HG02852 (cell line): ENCODE results near the gene TSPAN9.

Experiments used
- ATAC-seq: cut with Tn5 transposase; IDR thresholded peaks from one replicate; pipeline ENCODE4 v1.9.1; 2021; ENCODE audit warnings: mild to moderate bottlenecking, moderate library complexity; ENCODE audit not compliant: unreplicated experiment

The TSPAN9 gene

GRCh38 chr12:3218228-3219171 lies 141.3 kb downstream of the TSPAN9 start:
- no peak for ATAC-seq

- ATAC-seq: no peak
Measured at GRCh38 chr12:3219233-3219632, 142.1 kb downstream of the TSPAN9 start.

- ATAC-seq: no peak
Measured at GRCh38 chr12:3220382-3221321, 143.5 kb downstream of the TSPAN9 start.

DNA sequence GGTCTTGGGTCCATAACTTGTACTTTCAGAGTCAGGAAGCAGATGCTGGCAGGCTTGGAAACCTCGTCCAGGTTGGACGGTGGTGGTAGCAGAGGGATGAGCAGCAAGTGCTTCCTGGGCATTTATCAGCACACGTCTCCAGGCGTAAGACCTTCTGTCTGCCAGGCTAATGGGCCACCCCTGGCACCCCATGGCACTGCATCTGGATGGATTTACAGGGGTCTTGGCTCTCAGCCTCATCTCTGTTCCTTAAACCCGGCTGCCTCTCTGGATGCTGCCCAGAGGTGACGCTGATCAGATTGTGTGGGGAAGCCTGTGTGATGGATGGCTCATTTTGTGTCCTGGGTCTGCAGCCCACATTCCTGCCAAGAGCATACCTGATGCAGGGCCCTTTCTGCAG lies 145.1 kb downstream of the TSPAN9 start:
- ATAC-seq: no peak

DNA sequence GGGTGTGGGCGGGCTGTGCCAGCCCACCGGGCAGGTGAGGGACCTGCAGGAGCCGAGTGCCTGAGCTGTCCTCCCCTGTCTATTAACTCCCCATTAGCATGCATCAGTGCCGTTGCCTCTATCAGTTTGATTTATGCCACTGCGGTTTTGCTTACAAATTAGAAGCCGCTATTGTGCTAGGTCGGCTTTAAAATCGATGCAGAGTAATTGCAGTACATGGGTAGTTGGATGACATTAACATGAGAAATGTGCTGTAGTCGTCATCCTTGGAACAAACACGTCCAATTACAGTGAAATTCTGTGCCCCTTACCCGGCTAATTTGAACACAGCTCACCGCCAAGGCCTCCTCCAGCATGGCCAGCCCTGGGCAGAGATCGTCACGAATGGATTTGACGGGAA lies 145.8 kb downstream of the TSPAN9 start:
- ATAC-seq: no peak

DNA sequence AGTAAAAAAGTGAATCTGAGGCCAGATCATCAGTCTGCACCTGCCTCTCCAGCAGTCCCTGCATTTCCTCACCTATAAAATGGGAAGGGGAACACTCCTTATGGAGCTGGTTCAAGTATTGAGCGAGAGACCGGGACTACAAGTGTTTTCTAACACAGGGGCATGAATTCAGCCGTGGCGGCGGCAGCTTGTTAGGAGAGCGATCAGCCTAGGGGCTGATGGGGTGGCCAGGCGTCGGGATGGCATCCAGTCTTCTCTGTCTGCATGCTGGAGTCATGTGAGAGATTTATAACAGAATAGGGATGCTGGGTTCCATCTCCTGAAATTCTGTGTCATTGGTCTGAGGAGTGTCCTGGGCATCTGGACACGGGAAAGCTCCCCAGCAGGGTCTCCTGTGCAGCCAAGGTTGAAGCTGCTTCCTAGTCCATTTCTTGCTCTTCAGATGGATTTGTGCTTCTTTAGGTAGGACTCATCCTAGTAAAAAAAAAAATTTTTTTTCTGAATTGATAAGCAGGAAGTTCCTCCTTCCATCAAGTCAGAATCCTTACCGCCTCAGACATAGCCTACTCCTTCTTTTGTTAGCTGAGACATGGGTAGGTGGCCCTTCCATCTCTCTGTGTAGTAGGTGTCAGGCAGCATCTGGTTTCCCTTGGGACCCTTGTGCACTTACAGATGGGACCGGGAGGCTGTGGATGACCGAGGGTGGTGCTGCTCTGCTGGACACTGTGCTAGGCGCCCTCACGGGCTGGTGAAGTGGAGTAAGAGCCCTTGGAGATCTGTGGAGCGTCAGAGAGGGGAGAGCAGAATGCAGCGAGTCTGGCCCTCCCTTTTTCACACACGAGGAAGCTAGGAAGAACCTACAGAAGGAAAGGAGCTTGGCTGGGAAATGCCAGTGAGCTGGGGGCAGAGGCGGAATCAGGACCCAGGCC lies 146.7 kb downstream of the TSPAN9 start:
- ATAC-seq: no peak

GRCh38 chr12:3224530-3224903 lies 147.3 kb downstream of the TSPAN9 start:
- ATAC-seq: no peak

DNA sequence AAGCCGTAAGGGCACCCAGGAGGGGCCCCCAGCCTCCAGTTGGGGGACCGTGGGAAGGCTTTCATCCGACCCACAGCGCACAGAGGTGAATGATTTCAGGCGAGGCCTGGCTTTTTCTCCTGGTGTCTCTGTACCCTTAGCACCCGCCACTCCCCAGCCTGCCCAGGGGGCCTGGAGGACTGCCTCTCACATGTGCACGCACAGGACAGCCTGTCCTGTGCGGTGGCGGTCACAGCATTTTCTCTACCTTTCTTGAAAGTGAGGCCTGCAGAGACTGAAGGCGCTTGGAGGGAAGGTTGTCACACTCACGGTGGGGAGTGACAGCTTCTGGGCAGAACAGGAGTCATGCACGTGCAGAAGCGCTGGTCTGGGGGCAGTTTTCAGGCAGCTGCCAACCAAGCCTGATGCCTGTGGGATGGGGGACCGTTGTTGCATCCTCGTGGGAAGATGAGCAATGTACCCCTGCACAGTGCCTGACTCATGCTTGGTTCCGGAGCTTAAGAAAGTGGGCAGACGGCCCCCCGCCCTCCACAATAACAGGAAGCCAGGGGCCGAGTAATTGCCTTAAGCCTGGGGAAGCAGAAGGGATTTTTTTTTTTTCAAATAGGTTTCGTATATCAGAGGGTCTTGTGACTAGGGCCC lies 148.1 kb downstream of the TSPAN9 start:
- no peak for ATAC-seq

DNA sequence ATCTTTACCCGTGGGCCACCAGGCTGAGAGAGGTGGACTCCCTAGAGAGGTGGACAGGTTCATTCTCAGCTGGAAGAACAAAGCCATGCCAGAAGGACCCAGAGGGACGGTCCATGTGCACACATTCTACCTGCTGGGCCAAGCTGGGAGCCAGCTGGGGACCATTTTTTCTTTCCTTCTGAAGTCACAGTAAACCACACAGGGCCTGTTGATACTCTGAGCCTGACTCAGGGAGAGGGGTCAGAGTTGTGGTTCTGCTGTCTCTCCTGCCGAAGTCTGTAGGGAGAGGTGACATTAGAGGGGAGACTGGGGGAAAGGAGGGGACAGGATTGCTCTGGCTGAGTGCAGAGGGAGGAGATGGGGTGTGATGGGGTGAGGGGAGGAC lies 148.6 kb downstream of the TSPAN9 start:
- no peak for ATAC-seq

DNA sequence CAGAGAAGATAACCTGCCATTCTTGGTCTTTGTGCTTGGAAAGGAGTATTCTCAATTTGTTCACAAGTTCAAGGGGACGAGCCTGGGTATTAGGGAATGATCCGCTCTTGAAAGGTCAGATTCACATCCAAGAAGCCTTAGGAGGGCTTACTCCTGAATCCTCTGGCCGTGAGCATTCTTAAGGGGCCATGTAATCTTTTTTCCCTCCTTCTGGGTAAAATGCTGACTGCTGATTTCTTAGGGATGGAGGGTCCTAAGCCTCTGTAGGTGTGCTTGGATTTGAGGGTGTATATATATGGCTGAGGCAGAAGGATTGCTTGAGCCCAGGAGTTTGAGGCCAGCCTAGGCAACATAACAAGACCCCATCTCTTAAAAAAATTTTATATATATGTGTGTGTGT lies 149.1 kb downstream of the TSPAN9 start:
- ATAC-seq: no peak

GRCh38 chr12:3227076-3227975 lies 150.1 kb downstream of the TSPAN9 start:
- no peak for ATAC-seq

GRCh38 chr12:3228552-3228951 lies 151.4 kb downstream of the TSPAN9 start:
- ATAC-seq: no peak

DNA sequence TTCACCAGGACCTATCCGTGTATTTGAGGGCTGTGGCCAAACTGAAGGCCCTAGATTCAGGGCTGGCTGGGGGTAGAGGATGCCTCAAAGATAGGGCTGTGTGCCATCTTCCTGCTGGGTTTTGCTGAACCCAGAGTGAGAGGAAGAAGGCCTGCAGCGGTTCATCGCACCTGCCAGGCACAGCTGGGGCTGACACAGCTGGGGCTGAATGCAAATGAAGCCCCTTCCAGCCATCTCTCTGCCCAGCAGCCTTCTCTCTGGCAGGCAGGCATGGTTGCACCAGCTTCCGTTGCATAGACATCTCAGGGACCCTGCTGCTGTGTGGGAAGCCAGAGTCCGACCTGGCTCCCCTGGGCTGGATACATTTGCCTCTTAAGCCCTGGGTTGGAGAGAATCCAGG lies 152.4 kb downstream of the TSPAN9 start:
- ATAC-seq: no peak

DNA sequence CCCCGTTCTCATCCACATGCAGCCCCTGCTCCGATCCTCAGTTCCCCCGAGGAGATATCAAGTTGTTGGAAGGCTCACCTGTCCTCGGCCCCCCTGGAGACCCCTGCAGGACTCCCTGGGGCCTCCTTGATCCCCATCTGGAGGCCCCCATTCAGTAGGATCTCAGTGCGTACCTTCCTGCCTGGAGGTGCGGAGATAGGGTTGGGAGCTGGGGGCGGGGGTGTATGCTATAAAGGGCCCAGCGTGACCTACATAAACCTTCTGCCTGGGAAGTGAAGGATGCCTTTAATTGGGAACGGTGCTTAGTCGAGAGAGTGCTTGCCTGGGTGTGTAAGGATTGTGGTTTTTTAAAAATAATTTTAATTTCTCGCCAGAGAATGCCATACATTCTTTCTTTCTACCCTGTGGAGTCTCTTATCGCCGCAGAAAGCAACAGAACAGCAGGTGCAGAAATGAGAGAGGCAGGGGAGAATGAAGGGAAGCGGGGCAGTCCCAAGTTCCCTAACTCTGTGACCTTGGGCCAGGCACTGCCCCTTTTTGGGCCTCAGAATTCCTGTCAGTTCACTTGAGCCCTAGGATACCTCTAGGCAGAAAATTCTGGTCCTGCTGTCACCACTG lies 153.7 kb downstream of the TSPAN9 start:
- ATAC-seq: no peak

- no peak for ATAC-seq
Measured at GRCh38 chr12:3231399-3231876, 154.3 kb downstream of the TSPAN9 start.

- ATAC-seq: no peak
Measured at GRCh38 chr12:3233797-3234196, 156.6 kb downstream of the TSPAN9 start.

- no peak for ATAC-seq
Measured at GRCh38 chr12:3236345-3237187, 159.4 kb downstream of the TSPAN9 start.

GRCh38 chr12:3238196-3238595 lies 161.0 kb downstream of the TSPAN9 start:
- ATAC-seq: no peak
